Aorta (tissue), 5 donors: ENCODE data around the gene ACD. TPM values are rescaled to one million over a fixed set of nuclear protein-coding genes. Genes with fewer than 3 reads are reported as not detected.

Source experiments
- ATAC-seq: fragments of 200-7000 bp; cut with Tn5 transposase; one replicate; pipeline ENCODE4 v1.9.1; 2022; ENCODE audit warnings: moderate library complexity; ENCODE audit not compliant: low FRiP score
- DNase-seq, 2 donors: peaks; one replicate each; pipeline ENCODE4 v3.0.0-alpha.2; 2020
- H3K27ac ChIP-seq, 2 donors: one replicate each; pipeline ENCODE4 v1.5.1; 2013; ENCODE audit warnings: low read length in 2 of 2, mild to moderate bottlenecking in 2 of 2, moderate library complexity in 2 of 2, control low read depth in 1 of 2, inconsistent platforms in 1 of 2, low read depth in 1 of 2
- H3K27me3 ChIP-seq, 2 donors: one replicate each; pipeline ENCODE4 v1.6.1; 2013; ENCODE audit warnings: control low read depth in 1 of 2, low read length in 1 of 2, mild to moderate bottlenecking in 1 of 2, moderate library complexity in 1 of 2; ENCODE audit not compliant: insufficient read depth in 2 of 2, control insufficient read depth in 1 of 2
- H3K36me3 ChIP-seq, 2 donors: one replicate each; pipeline ENCODE4 v1.6.1; 2013; ENCODE audit warnings: control low read depth in 1 of 2, low read length in 1 of 2, mild to moderate bottlenecking in 1 of 2; ENCODE audit not compliant: insufficient read depth in 2 of 2, control insufficient read depth in 1 of 2
- H3K4me1 ChIP-seq, 2 donors: one replicate each; pipeline ENCODE4 v1.6.1; 2013; ENCODE audit warnings: low read length in 2 of 2, control low read depth in 1 of 2, mild to moderate bottlenecking in 1 of 2, moderate library complexity in 1 of 2; ENCODE audit not compliant: insufficient read depth in 2 of 2, control insufficient read depth in 1 of 2
- H3K4me3 ChIP-seq, 2 donors: one replicate each; pipeline ENCODE4 v1.5.1; 2013; ENCODE audit warnings: low read length in 2 of 2, control low read depth in 1 of 2, mild to moderate bottlenecking in 1 of 2
- H3K9me3 ChIP-seq: one replicate; pipeline ENCODE4 v1.6.1; 2013; ENCODE audit warnings: mild to moderate bottlenecking, low read length; ENCODE audit not compliant: control insufficient read depth
- WGBS, 2 donors: extraction: QIAGEN DNeasy Blood & Tissue Kit; methylation state at CpG; one replicate each; pipeline ENCODE4 v1.1.7; 2013; 5-methylcytosine and 5-hydroxymethylcytosine counted together
- intact Hi-C, 2 donors: fragments of 100-400 bp; cut with DNase I; formaldehyde crosslinking; loops; one replicate each; pipeline versions ENCODE4 v1.14.2 to v1.15.0; 2022
- polyA plus RNA-seq, 2 donors: library from polyadenylated mRNA; stranded (reverse); fragments of 200-250 nt; gene quantifications; one replicate each; pipeline ENCODE4 v1.2.3, GENCODE V29; 2013
- total RNA-seq, 2 donors: library from RNA; stranded (reverse); fragmentation: NEBNext Ultra II Directional; extraction: Animal tissue kit (Norgen Biotek cat#: 25700); gene quantifications; one replicate each; pipeline ENCODE4 v1.2.1, GENCODE V29; 2021
- donor health status: healthy with polysubstance abuse.
- donor health status: Bipolar disorder and iron deficiency.
- donor health status: DM: no; HTN: no; CAD: no.
- donor health status: DM: no; HTN: no; CAD: no.
- donor health status: DM: yes; HTN: yes; CAD: no.

Gene ACD
- total and polyA plus RNA-seq, 4 donors: 7.0 to 34.6 (median 18.8) TPM

DNA sequence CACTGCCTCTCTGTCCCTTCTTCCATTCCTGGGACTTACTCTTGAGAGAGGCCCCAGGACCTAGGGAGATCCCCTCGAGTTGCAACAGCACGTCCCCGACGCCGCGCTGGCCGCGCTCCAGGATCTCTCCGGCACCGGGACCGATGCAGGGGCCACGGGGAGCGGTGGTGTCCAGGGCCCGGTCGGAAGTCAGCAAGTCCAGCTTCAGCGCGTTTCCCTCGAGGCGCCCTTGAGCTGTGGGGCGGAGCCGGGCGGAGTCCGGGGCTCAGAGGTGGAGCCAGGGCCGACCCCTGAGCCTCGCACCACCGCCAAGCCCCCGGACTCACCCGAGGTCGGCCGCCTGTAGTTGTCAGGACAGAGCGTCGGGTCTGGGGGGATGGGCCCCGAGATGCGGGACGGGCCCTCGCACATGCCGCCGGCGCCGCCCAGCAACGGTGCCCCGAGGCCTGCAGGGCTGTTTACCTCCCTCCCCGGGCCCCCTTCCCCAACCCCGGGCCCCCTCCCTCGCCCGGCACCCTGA is 6.0 kb upstream of the ACD start:
- DNase-seq (peak in 1 of 2 donors; percentile 86), ATAC-seq (peak; percentile 0)
- H3K36me3 ChIP-seq: no peaks in the 10 kb centered on the region
- no peak overlapping the region for H3K27ac ChIP-seq
- H3K27me3 ChIP-seq: no peaks in the 10 kb centered on the region
- no peaks in the 10 kb centered on the region for H3K9me3 ChIP-seq
- WGBS, 2 donors: 1 to 2% methylated on average over 26 to 46 of the region's 46 CpGs
- peak overlapping the region; percentile 36 to 40 for H3K4me3 ChIP-seq
- intact Hi-C loops: loop anchor here in 1 of 2 donors (5.0 kb wide), 1 partner anchor 119 kb away; no protein-coding TSS in a partner anchor
- H3K4me1 ChIP-seq: no peaks in the 10 kb centered on the region

DNA sequence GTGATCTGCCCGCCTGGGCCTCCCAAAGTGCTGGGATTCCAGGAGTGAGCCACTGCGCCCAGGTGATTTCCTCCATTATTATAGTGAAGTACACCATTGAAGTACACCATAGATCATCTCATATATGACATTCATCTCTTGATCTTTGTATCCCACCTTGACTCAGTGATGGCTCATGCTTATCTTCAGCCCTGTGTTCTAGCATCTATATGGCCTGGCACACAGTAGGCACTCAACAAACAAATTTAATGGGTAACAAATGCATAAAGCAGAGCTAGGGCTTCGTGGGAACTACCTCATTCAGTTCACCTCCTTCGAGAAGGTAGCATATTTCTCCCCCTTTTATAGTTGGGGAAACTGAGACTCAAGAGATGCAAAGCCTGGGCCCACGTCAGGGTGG is 5.5 kb upstream of the ACD start:
- WGBS, 2 donors: 78 to 81% methylated on average over 5 of the region's 5 CpGs
- peak overlapping the region in 1 of 2 donors; percentile 36 for H3K4me3 ChIP-seq
- no peaks in the 10 kb centered on the region for H3K4me1 ChIP-seq
- DNase-seq (no peak), ATAC-seq (no peak)
- H3K36me3 ChIP-seq: no peaks in the 10 kb centered on the region
- H3K27me3 ChIP-seq: no peaks in the 10 kb centered on the region
- H3K9me3 ChIP-seq: no peaks in the 10 kb centered on the region
- intact Hi-C loops: loop anchor here in 1 of 2 donors (5.0 kb wide), 1 partner anchor 118 kb away; no protein-coding TSS in a partner anchor
- H3K27ac ChIP-seq: no peak overlapping the region

DNA sequence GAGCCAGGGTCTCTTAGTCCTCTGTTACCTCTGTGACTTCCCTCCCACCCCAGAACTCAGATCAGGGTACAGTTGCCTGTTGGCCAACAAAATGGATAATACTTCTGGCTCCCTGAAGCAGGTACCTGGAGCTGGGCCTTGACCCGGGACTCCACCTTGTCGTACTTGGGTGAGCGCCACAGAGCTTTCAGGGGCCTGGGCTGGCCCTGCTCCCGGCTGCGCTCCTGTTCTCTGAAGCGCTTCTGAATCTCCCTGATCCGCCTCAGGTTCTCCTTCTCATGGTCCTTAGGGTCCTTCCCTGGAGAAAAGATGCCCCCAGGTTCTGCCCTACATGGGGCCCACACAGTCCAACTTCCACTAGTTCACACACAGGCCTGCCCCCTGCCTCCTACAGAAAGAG is 4.8 kb upstream of the ACD start:
- ATAC-seq: no peak
- Histone ChIP-seq H3K4me3 (no peak overlapping the region), H3K36me3 (no peaks in the 10 kb centered on the region), H3K9me3 (no peaks in the 10 kb centered on the region), H3K27me3 (no peaks in the 10 kb centered on the region), H3K27ac (no peak overlapping the region), H3K4me1 (no peaks in the 10 kb centered on the region)
- 93 to 95% methylated on average over 7 of the region's 7 CpGs for WGBS, 2 donors
- no peak for DNase-seq
- intact Hi-C loops: loop anchor here (5.0 kb wide), 2 partner anchors 103 to 118 kb away; partner anchors contain the start of gene CTCF (in 1 of the 2)

DNA sequence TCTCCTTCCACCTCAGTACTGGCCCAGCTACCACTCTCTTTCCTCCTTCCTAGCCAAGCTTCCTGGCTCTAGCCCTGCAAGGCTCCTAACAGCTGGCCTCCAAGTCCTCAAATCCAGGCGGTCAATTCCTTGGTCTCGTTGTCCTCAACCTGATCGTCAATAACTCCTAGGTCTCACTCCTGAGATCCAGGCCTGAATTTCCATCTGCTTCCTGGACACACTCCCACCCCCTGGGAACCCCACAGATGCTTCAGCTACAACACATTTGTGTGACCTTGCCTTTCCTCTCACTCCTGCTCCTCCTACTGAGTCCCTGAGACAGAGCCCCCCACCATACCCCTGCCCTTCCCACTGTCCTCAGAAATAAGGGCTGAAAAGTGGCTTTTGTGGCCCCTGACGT is 4.2 kb upstream of the ACD start:
- 89% methylated on average over 4 of the region's 4 CpGs for WGBS, 2 donors

DNA sequence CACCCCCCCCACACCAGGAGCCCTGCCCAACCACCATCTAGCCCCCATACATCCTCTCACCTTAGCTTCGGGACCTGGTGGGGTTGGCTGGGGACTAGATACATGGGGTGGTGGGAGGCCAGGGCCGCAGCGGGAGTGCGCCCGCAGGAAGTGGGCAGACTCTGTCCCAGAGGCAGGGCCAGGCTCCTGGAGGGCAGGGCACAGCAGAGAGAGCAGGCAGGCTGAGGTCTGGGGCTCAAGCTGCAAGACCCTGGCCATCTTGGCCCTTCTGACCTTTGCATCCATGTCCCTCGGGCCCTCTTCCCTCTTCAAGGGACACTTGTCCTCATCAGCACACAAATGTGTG is 3.8 kb upstream of the ACD start:
- no peak for ATAC-seq
- intact Hi-C loops: loop anchor here in 1 of 2 donors (5.0 kb wide), 1 partner anchor 102 kb away; the partner anchor contains the start of gene CTCF

More for the DNA sequence above, 4.2 kb upstream of the ACD start:
- DNase-seq (no peak), ATAC-seq (no peak)
- intact Hi-C loops: loop anchor here in 1 of 2 donors (5.0 kb wide), 1 partner anchor 102 kb away; the partner anchor contains the start of gene CTCF
- no peaks in the 10 kb centered on the region for H3K27me3 ChIP-seq
- H3K36me3 ChIP-seq: no peaks in the 10 kb centered on the region
- no peak overlapping the region for H3K27ac ChIP-seq
- no peaks in the 10 kb centered on the region for H3K9me3 ChIP-seq
- no peak overlapping the region for H3K4me3 ChIP-seq
- H3K4me1 ChIP-seq: no peaks in the 10 kb centered on the region

DNA sequence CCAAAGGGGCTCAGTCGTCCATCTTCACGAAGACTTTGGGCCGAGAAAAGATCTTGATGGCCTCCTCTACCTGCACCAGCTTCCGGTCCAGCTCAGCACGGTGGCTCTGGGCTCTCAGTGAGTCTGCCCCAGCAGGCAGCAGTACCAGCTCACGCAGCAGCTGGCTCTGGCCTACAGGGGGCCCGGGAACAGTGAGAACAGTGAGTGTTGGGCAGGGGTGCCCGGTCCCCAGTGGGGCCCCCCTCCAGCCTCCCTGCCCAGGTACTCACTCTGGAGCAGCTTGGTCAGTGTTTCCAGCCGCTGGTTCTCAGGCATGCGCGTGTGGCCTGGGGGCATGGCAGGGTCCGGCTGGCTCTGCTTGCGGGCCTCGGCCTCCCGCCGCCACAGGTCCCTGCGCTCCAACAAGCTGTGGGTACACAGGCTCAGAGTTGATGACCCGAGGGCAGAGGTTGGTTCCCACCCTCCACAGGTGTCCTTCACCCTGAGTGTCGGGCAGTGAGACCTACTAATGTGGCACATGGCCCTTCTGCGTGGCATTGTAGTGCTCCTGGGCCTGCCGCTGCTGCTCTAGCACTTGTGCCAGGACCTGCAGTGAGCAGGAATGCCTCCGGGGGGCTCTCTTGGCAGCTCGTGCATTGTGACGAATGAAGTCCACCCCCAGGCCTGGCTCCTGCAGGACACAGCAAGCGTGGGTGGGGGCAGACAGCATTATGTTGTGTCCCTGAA is 3.3 kb upstream of the ACD start:
- Histone ChIP-seq H3K4me3 (no peak overlapping the region), H3K9me3 (no peaks in the 10 kb centered on the region), H3K27ac (no peak overlapping the region), H3K4me1 (no peaks in the 10 kb centered on the region), H3K27me3 (no peaks in the 10 kb centered on the region), H3K36me3 (no peaks in the 10 kb centered on the region)
- ATAC-seq: no peak
- DNase-seq: peak in 1 of 2 donors; percentile 75
- WGBS, 2 donors: 83 to 84% methylated on average over 25 of the region's 25 CpGs
- intact Hi-C loops: loop anchor here in 1 of 2 donors (5.0 kb wide), 1 partner anchor 101 kb away; the partner anchor contains the start of gene CTCF

More for the DNA sequence above, 3.8 kb upstream of the ACD start:
- no peak overlapping the region for H3K27ac ChIP-seq
- H3K4me1 ChIP-seq: no peaks in the 10 kb centered on the region
- H3K4me3 ChIP-seq: no peak overlapping the region
- H3K36me3 ChIP-seq: no peaks in the 10 kb centered on the region
- no peaks in the 10 kb centered on the region for H3K9me3 ChIP-seq
- DNase-seq: no peak
- no peaks in the 10 kb centered on the region for H3K27me3 ChIP-seq
- 88 to 92% methylated on average over 6 of the region's 6 CpGs for WGBS, 2 donors

DNA sequence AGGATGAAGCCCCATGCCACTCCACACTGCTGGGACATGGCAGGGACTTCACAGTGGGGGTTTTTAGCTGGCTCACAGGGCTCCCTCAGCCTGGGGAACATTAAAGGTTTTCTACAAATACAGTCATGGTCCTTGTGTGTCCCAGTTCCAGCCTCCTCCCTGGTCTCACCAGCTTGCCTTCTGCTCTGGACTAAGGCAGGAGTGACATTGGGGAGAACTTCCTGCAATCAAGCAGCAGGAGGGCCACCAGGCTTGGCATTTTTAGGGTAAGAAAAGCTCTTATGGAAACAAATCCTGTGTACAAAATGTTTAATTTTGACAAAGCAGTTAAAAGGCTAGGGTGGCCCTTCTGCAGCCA is 2.6 kb upstream of the ACD start:
- intact Hi-C loops: loop anchor here in 1 of 2 donors (5.0 kb wide), 1 partner anchor 100 kb away; the partner anchor contains the start of gene CTCF
- no peaks in the 10 kb centered on the region for H3K4me1 ChIP-seq

DNA sequence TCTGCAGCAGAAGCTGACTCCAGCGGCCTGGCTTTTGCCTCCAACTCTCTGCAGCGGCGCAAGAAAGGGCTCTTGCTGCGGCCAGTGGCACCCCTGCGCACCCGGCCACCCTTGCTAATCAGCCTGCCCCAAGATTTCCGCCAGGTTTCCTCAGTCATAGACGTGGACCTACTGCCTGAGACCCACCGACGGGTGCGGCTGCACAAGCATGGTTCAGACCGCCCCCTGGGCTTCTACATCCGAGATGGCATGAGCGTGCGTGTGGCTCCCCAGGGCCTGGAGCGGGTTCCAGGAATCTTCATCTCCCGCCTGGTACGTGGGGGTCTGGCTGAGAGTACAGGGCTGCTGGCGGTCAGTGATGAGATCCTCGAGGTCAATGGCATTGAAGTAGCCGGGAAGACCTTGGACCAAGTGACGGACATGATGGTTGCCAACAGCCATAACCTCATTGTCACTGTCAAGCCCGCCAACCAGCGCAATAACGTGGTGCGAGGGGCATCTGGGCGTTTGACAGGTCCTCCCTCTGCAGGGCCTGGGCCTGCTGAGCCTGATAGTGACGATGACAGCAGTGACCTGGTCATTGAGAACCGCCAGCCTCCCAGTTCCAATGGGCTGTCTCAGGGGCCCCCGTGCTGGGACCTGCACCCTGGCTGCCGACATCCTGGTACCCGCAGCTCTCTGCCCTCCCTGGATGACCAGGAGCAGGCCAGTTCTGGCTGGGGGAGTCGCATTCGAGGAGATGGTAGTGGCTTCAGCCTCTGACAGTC is 2.0 kb upstream of the ACD start:
- ATAC-seq: no peak
- intact Hi-C loops: loop anchor here (2.0 to 5.0 kb wide), 2 partner anchors 99 to 100 kb away; partner anchors contain the start of gene CTCF (in 2 of the 2)

More for the DNA sequence above, 2.6 kb upstream of the ACD start:
- Histone ChIP-seq H3K4me3 (no peak overlapping the region), H3K9me3 (no peaks in the 10 kb centered on the region), H3K27ac (no peak overlapping the region), H3K27me3 (no peaks in the 10 kb centered on the region), H3K36me3 (no peaks in the 10 kb centered on the region)
- ATAC-seq (no peak), DNase-seq (no peak)

More for the DNA sequence above, 2.0 kb upstream of the ACD start:
- no peaks in the 10 kb centered on the region for H3K27me3 ChIP-seq
- no peaks in the 10 kb centered on the region for H3K4me1 ChIP-seq
- peak in 1 of 2 donors; percentile 77 for DNase-seq
- no peaks in the 10 kb centered on the region for H3K9me3 ChIP-seq
- no peaks in the 10 kb centered on the region for H3K36me3 ChIP-seq
- no peak overlapping the region for H3K27ac ChIP-seq
- WGBS, 2 donors: 95% methylated on average over 34 of the region's 34 CpGs
- no peak overlapping the region for H3K4me3 ChIP-seq
